ENCODE measurements around the gene CDC73. TPM values are rescaled to one million over a fixed set of nuclear protein-coding genes. Genes with fewer than 3 reads are reported as not detected.

Gene CDC73
- total and polyA plus RNA-seq, 9 of the 15 experiments (the other 6 are each of a cell fraction or from before 2014, with no cell fraction given), result 19.0 to 61.7 (median 30.1) TPM

- TF ChIP-seq ZBTB40 (IDR thresholded peaks at IDR 0.05) (no peak), ZBTB40 (CRISPR knock-in tag; IDR thresholded peaks at IDR 0.05) (no peak), KHSRP (IDR thresholded peaks at IDR 0.05) (no peak), FOXJ3 (CRISPR knock-in tag; IDR thresholded peaks at IDR 0.05) (no peak), ZNF121 (CRISPR knock-in tag; conservative IDR thresholded peaks at IDR 0.05) (no peak), PTBP1 (IDR thresholded peaks at IDR 0.05; ENCODE audit: low read depth, low read length) (no peak), RBM17 (IDR thresholded peaks at IDR 0.05; ENCODE audit: borderline replicate concordance, low read depth, low read length) (no peak), PCBP1 (IDR thresholded peaks at IDR 0.05; ENCODE audit: low read depth, low read length, poor library complexity, severe bottlenecking) (no peak), ZKSCAN3 (CRISPR knock-in tag; IDR thresholded peaks at IDR 0.05) (no peak), JUN (IDR thresholded peaks at IDR 0.05; ENCODE audit: borderline replicate concordance, low read depth, low read length) (no peak), JUN (CRISPR knock-in tag; IDR thresholded peaks at IDR 0.05; ENCODE audit: borderline replicate concordance) (no peak), HIVEP1 (CRISPR knock-in tag; IDR thresholded peaks at IDR 0.05) (no peak)
- TF ChIP-seq, protein P1, sequence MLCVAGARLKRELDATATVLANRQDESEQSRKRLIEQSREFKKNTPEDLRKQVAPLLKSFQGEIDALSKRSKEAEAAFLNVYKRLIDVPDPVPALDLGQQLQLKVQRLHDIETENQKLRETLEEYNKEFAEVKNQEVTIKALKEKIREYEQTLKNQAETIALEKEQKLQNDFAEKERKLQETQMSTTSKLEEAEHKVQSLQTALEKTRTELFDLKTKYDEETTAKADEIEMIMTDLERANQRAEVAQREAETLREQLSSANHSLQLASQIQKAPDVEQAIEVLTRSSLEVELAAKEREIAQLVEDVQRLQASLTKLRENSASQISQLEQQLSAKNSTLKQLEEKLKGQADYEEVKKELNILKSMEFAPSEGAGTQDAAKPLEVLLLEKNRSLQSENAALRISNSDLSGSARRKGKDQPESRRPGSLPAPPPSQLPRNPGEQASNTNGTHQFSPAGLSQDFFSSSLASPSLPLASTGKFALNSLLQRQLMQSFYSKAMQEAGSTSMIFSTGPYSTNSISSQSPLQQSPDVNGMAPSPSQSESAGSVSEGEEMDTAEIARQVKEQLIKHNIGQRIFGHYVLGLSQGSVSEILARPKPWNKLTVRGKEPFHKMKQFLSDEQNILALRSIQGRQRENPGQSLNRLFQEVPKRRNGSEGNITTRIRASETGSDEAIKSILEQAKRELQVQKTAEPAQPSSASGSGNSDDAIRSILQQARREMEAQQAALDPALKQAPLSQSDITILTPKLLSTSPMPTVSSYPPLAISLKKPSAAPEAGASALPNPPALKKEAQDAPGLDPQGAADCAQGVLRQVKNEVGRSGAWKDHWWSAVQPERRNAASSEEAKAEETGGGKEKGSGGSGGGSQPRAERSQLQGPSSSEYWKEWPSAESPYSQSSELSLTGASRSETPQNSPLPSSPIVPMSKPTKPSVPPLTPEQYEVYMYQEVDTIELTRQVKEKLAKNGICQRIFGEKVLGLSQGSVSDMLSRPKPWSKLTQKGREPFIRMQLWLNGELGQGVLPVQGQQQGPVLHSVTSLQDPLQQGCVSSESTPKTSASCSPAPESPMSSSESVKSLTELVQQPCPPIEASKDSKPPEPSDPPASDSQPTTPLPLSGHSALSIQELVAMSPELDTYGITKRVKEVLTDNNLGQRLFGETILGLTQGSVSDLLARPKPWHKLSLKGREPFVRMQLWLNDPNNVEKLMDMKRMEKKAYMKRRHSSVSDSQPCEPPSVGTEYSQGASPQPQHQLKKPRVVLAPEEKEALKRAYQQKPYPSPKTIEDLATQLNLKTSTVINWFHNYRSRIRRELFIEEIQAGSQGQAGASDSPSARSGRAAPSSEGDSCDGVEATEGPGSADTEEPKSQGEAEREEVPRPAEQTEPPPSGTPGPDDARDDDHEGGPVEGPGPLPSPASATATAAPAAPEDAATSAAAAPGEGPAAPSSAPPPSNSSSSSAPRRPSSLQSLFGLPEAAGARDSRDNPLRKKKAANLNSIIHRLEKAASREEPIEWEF (CRISPR knock-in tag; IDR thresholded peaks at IDR 0.05), result no peak
These were observed 9.5 kb downstream of the CDC73 start (continued) for GRCh38 chr1:193131266-193131860.
